Stimulated activated CD8-positive, alpha-beta memory T cell treated with anti-CD3 and anti-CD28 coated beads, Interleukin-4, amount 100 ng/mL, for 48 hours (primary cell): Measurements from ENCODE around the gene FEM1C.

Experiments
- DNase-seq: peaks from one replicate; pipeline ENCODE4 v3.0.0-alpha.2; 2020

FEM1C gene

GRCh38 chr5:115472271-115473025, 72.1 kb downstream of the FEM1C start:
- no peak for DNase-seq

GRCh38 chr5:115471345-115472063, 73.1 kb downstream of the FEM1C start:
- DNase-seq: no peak

- no peak for DNase-seq
These were observed 73.7 kb downstream of the FEM1C start for GRCh38 chr5:115470921-115471320.
